PFSK-1 (cell line): ENCODE measurements around the gene CASKIN2.

ENCODE experiments used
- FOXP2 ChIP-seq: optimal IDR thresholded peaks from 2 replicates; pipeline ENCODE3; 2011; ENCODE audit warnings: borderline replicate concordance, control low read depth, inconsistent platforms; ENCODE audit not compliant: insufficient read depth; ENCODE audit errors: extremely low read length, extremely low read depth
- POLR2AphosphoS5 ChIP-seq: IDR thresholded peaks from 2 replicates; pipeline ENCODE4 v1.6.1; 2012; ENCODE audit warnings: low read depth, mild to moderate bottlenecking, control low read depth, low read length, moderate library complexity
- REST ChIP-seq, 2 experiments: IDR thresholded peaks; 2 replicates each; pipeline versions ENCODE4 v1.6.1 to v1.8.0; 2011 to 2012; ENCODE audit warnings: low read depth in 2 of 2, low read length in 2 of 2, control low read depth in 1 of 2, inconsistent platforms in 1 of 2, mild to moderate bottlenecking in 1 of 2, moderate library complexity in 1 of 2; ENCODE audit not compliant: insufficient read depth in 1 of 2
- SIN3A ChIP-seq: IDR thresholded peaks from 2 replicates; pipeline ENCODE4 v1.6.1; 2012; ENCODE audit warnings: mild to moderate bottlenecking, low read length, moderate library complexity, borderline replicate concordance; ENCODE audit not compliant: insufficient read depth
- TAF1 ChIP-seq: IDR thresholded peaks from 2 replicates; pipeline ENCODE4 v1.6.1; 2012; ENCODE audit warnings: low read length, control low read depth, borderline replicate concordance; ENCODE audit not compliant: insufficient read depth

Gene CASKIN2

DNA sequence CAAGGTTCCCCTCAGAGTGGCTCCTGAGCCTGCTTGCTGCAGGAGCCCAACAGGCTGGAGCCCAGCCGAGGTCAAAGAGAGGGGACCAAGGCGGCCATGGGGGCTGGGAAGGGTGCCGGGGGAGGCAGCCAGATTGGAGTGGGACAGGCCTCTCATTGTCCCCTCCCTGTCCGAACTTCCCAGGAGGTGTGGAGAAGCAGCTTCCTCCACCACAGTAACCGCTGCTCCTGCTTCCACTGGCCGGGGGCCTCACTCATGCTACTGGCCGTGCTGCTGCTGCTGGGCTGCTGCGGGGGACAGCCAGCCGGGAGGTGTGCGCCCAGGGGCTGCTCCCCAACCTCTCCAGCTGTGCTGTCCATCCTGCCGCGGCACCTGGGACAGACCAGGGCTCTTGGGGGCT is 29.6 kb downstream of the CASKIN2 start:
- no peak for TF ChIP-seq POLR2AphosphoS5
- no peak for TF ChIP-seq FOXP2
- TF ChIP-seq TAF1, result no peak
- TF ChIP-seq REST (IDR thresholded peaks at IDR 0.05; ENCODE audit: insufficient read depth in 1 of 2, low read depth in 2 of 2, low read length in 2 of 2), result no peak
- TF ChIP-seq SIN3A, result no peak

DNA sequence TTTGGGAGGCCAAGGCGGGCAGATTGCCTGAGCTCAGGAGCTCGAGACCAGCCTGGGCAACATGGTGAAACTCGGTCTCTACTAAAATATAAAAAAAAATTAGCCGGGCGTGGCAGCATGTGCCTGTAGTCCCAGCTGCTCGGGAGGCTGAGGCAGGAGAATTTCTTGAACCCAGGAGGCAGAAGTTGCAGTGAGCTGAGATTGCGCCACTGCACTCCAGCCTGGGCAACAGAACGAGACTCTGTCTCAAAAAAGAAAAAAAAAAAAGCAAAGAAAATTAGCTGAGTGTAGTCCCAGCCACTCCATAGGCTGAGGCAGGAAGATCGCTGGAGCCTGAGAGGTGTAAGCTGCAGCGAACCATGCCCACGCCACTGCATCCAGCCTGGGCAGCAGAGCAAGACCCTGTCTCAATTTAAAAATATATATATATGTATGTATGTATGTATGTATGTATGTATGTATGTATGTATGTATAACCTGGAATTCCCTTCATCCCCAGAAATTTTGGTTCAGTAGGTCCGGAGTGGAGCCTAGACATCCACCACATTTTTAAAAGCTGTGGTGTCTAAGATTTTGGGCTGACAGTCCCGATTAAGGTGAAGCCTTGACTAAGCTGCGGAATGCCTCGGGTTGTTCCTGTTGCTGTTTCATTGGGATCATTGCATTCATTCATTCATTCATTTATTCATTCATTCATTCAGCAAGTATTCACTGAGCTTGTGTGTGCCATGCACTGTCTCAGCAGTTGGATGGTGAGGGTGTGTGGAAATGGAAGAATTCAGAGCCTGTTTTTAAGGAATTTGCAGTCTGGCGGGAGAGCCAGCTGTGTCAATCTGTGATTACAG is 33.0 kb downstream of the CASKIN2 start:
- TF ChIP-seq FOXP2, result no peak
- TF ChIP-seq REST (IDR thresholded peaks at IDR 0.05; ENCODE audit: insufficient read depth in 1 of 2, low read depth in 2 of 2, low read length in 2 of 2), result no peak
- no peak for TF ChIP-seq POLR2AphosphoS5
- no peak for TF ChIP-seq SIN3A
- no peak for TF ChIP-seq TAF1

DNA sequence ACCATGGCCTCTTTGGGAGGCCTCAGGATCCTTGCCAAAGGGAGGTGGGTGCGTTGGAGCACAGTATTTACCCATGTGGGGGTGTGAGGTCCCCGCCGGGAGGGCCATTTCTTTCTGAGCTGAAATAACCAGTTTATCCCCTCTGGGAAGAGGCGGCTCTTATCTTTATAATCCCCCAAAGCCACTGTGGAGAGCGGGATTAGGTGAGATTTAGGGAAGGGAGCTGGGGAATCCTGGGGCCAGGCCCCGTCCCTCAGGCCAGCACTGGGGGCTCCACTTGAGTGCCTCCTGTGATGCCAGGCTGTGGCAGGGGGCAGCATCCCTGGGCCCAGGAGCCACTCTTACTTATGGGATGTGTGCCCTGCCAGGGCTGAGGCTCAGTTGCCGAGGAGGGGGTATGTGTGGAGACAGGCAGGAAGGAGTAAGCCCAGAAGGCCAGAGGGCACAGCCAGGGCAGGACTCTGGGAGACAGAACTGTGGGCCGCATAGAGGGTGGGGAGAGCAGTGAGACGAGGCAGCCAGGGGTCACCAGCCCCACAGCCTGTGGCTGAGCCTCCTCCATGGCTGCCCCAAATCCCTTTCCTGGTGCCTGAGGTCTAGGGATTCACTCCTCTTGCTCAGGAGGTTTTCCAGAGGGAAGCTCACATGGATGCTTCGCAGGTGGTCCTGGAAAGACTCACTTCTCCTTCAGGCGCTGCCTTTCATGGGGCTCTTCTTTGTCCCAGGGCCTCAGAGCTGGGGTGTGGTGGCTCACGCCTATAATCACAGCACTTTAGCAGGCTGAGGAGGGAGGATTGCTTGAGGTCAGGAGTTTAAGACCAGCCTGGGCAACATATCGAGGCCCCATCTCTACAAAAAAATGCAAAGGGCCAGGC is 33.9 kb downstream of the CASKIN2 start:
- TF ChIP-seq REST (IDR thresholded peaks at IDR 0.05; ENCODE audit: insufficient read depth in 1 of 2, low read depth in 2 of 2, low read length in 2 of 2) (no peak), TAF1 (no peak), FOXP2 (no peak), SIN3A (no peak), POLR2AphosphoS5 (no peak)

DNA sequence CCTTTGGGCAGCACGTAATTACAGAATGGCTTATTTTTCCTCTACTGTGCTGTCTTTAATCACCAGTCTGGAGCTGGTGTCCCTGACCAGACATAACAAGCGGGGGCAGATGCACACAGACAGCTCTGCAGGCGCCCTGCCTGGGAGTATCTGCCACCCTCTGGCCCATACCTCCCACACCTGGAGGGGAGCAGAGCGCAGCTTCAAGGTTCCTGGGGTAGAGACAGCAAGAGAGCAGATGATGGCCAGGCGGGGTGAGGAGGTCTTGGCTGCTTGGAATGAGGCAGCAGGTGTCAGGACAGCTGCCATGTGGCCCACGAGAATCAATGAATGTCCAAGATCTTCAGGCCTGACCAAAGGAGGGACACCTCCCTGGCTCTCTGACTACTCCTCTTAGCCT is 35.1 kb downstream of the CASKIN2 start:
- no peak for TF ChIP-seq FOXP2
- no peak for TF ChIP-seq TAF1
- no peak for TF ChIP-seq SIN3A
- TF ChIP-seq REST (IDR thresholded peaks at IDR 0.05; ENCODE audit: insufficient read depth in 1 of 2, low read depth in 2 of 2, low read length in 2 of 2), result no peak
- no peak for TF ChIP-seq POLR2AphosphoS5
